GM12878 (cell line): Measurements from ENCODE around the gene RAD9A. TPM values are rescaled to one million over a fixed set of nuclear protein-coding genes. Genes with fewer than 3 reads are reported as not detected.

Experiments used
- BHLHE40 ChIP-seq, 2 experiments: fragments of 450-650 bp in 1 of 2; IDR thresholded peaks; 2 replicates each; pipeline ENCODE4 v1.6.1; 2011 to 2017; ENCODE audit warnings: low read depth in 2 of 2, borderline replicate concordance in 1 of 2, improper control_type of control experiment in 1 of 2, low read length in 1 of 2, mild to moderate bottlenecking in 1 of 2
- CHD1 ChIP-seq: IDR thresholded peaks from 2 replicates; pipeline ENCODE4 v1.6.1; 2012; ENCODE audit warnings: low read depth, low read length, improper control_type of control experiment
- E4F1 ChIP-seq: fragments of 450-650 bp; IDR thresholded peaks from 2 replicates; pipeline ENCODE4 v1.6.1; 2018; ENCODE audit warnings: borderline replicate concordance, mild to moderate bottlenecking; ENCODE audit not compliant: partially characterized antibody
- GABPA ChIP-seq: IDR thresholded peaks from 2 replicates; pipeline ENCODE4 v1.6.1; 2014; ENCODE audit warnings: antibody characterized with exemption, low read depth, mild to moderate bottlenecking, inconsistent platforms
- IKZF1 ChIP-seq: fragments of 450-650 bp; conservative IDR thresholded peaks from 2 replicates; pipeline ENCODE4 v1.6.1; 2017; ENCODE audit warnings: antibody characterized with exemption, mild to moderate bottlenecking
- MXI1 ChIP-seq: fragments of 150-350 bp; IDR thresholded peaks from 2 replicates; pipeline ENCODE4 v1.6.1; 2011; ENCODE audit warnings: low read depth, mild to moderate bottlenecking, inconsistent platforms, low read length, improper control_type of control experiment
- MYB ChIP-seq: fragments of 150-350 bp; IDR thresholded peaks from 2 replicates; pipeline ENCODE4 v1.6.1; 2014; ENCODE audit warnings: mild to moderate bottlenecking, low read depth, low read length, borderline replicate concordance
- NBN ChIP-seq: fragments of 450-650 bp; IDR thresholded peaks from 2 replicates; pipeline ENCODE4 v1.6.1; 2016
- NFYA ChIP-seq: IDR thresholded peaks from 2 replicates; pipeline ENCODE4 v1.6.1; 2011; ENCODE audit warnings: low read depth, mild to moderate bottlenecking, low read length, improper control_type of control experiment, borderline replicate concordance
- POLR2AphosphoS5 ChIP-seq: IDR thresholded peaks from 2 replicates; pipeline ENCODE4 v1.6.1; 2011; ENCODE audit warnings: mild to moderate bottlenecking, low read length, inconsistent platforms
- RAD51 ChIP-seq: fragments of 450-650 bp; IDR thresholded peaks from 2 replicates; pipeline ENCODE4 v1.6.1; 2016; ENCODE audit warnings: moderate library complexity, mild to moderate bottlenecking, inconsistent platforms
- SMAD5 ChIP-seq: IDR thresholded peaks from 2 replicates; pipeline ENCODE4 v1.6.1; 2016; ENCODE audit warnings: antibody characterized with exemption, low read depth
- SMARCA5 ChIP-seq: fragments of 450-650 bp; IDR thresholded peaks from 2 replicates; pipeline ENCODE4 v1.6.1; 2017; ENCODE audit warnings: mild to moderate bottlenecking
- STAT1 ChIP-seq: fragments of 450-650 bp; conservative IDR thresholded peaks from 2 replicates; pipeline ENCODE4 v1.6.1; 2014; ENCODE audit warnings: antibody characterized with exemption, mild to moderate bottlenecking
- TCF3 ChIP-seq: IDR thresholded peaks from 2 replicates; pipeline ENCODE4 v1.6.1; 2012; ENCODE audit warnings: low read depth, mild to moderate bottlenecking, low read length, borderline replicate concordance; ENCODE audit not compliant: insufficient read depth
- USF1 ChIP-seq: IDR thresholded peaks from 2 replicates; pipeline ENCODE4 v1.6.1; 2011; ENCODE audit warnings: borderline replicate concordance, low read depth, mild to moderate bottlenecking, moderate library complexity, mixed read lengths, low read length; ENCODE audit not compliant: insufficient read depth; ENCODE audit errors: extremely low read length
- ZBTB11 ChIP-seq: fragments of 450-650 bp; formaldehyde crosslinking; IDR thresholded peaks from 2 replicates; pipeline ENCODE4 v1.5.0; 2022; ENCODE audit warnings: mild to moderate bottlenecking, missing genetic modification characterization
- ZBTB4 ChIP-seq: fragments of 450-650 bp; formaldehyde crosslinking; IDR thresholded peaks from 2 replicates; pipeline ENCODE4 v1.4.0; 2022; ENCODE audit warnings: mild to moderate bottlenecking, moderate library complexity
- ZNF217 ChIP-seq: fragments of 450-650 bp; IDR thresholded peaks from 2 replicates; pipeline ENCODE4 v1.6.1; 2017; ENCODE audit warnings: antibody characterized with exemption, mild to moderate bottlenecking
- polyA plus RNA-seq, 11 experiments: library from polyadenylated mRNA; depleted of rRNA in 4 of 11; unstranded in 6 of 11; stranded (reverse) in 5 of 11; fragments of >200 nt; fragmentation: Nextera tagmentation in 4 of 11; fragmentation: Illumina TruSeq in 1 of 11; extraction: Ambion mirVana in 4 of 11; extraction: Trizol in 1 of 11; gene quantifications; 1 replicate in 1 of 11; 2 replicates in 10 of 11; pipeline versions ENCODE4 v1.2.1 to v1.2.3, GENCODE V29; 2011 to 2016; ENCODE audit warnings: inconsistent platforms in 2 of 11, missing spikeins in 2 of 11, low read depth in 1 of 11
- total RNA-seq, 4 experiments: library from RNA; depleted of rRNA in 3 of 4; stranded (reverse); fragments of >200 nt in 3 of 4; fragmentation: Illumina TruSeq in 1 of 4; extraction: Trizol in 1 of 4; gene quantifications; 2 replicates each; pipeline versions ENCODE4 v1.2.1 to v1.2.3, GENCODE V29; 2013 to 2021

Gene RAD9A
- total and polyA plus RNA-seq, 10 of the 15 experiments (the other 5 are each of a cell fraction or from before 2014, with no cell fraction given) = 1.1 to 36.2 (median 19.8) TPM

- TF ChIP-seq ZBTB11 (CRISPR knock-in tag) (no peak), SMARCA5 (peak; percentile 85; the same call in 1 of the 2 replicates), GABPA (no peak), CHD1 (no peak), E4F1 (no peak), BHLHE40 (IDR thresholded peaks at IDR 0.05; ENCODE audit: borderline replicate concordance in 1 of 2, low read depth in 2 of 2, low read length in 1 of 2) (peak in 1 of 2 experiments; percentile 49; a peak in 1 of 4 replicates), RAD51 (no peak), NFYA (no peak), USF1 (no peak), MYB (no peak), SMAD5 (no peak), NBN (peak; percentile 78), STAT1 (no peak), MXI1 (0 out of 2 replicates have a peak, but pooled peaks have one; percentile 39), IKZF1 (peak; percentile 61), TCF3 (peak; percentile 78; the same call in 1 of the 2 replicates), ZBTB4 (no peak), POLR2AphosphoS5 (no peak), ZNF217 (no peak)
Measured at GRCh38 chr11:67356864-67357561, 34.8 kb upstream of the RAD9A start (continued).
